Nephron progenitor cell (in vitro differentiated cells): ENCODE measurements around the gene GSTA4.
A peak's percentile ranks its signal among the peaks of the same experiment; 100 is the strongest.

Experiments
- DNase-seq: peaks from one replicate; pipeline ENCODE4 v3.0.0; 2021
- H3K27ac Mint-ChIP-seq: 2 replicates; pipeline ENCODE4 v1.8.0; 2021; ENCODE audit warnings: mild to moderate bottlenecking, moderate library complexity, mixed read lengths
- H3K27me3 Mint-ChIP-seq: 2 replicates; pipeline ENCODE4 v1.8.0; 2021; ENCODE audit warnings: mild to moderate bottlenecking, low read depth, mixed read lengths; ENCODE audit not compliant: poor library complexity
- H3K36me3 Mint-ChIP-seq: 2 replicates; pipeline ENCODE4 v1.8.0; 2021; ENCODE audit warnings: low read depth, mixed read lengths
- H3K4me1 Mint-ChIP-seq: 2 replicates; pipeline ENCODE4 v1.8.0; 2021; ENCODE audit warnings: mixed read lengths
- H3K4me3 Mint-ChIP-seq: 2 replicates; pipeline ENCODE4 v1.8.0; 2021; ENCODE audit warnings: mild to moderate bottlenecking, moderate library complexity, mixed read lengths
- H3K9me3 Mint-ChIP-seq: 2 replicates; pipeline ENCODE4 v1.8.0; 2021; ENCODE audit warnings: mild to moderate bottlenecking, moderate library complexity, mixed read lengths
- CTCF ChIP-seq: fragments of 200-600 bp; sonication (generic); IDR thresholded peaks from 2 replicates; pipeline ENCODE4 v1.5.0; 2021; ENCODE audit warnings: antibody characterized with exemption

Gene GSTA4

GRCh38 chr6:53020005-53020744 is 25.1 kb upstream of the GSTA4 start:
- Mint-ChIP-seq H3K27ac (no peak overlapping the region), H3K36me3 (peaks cover 44% of the 10 kb centered on the region)
- DNase-seq, result no peak

DNA sequence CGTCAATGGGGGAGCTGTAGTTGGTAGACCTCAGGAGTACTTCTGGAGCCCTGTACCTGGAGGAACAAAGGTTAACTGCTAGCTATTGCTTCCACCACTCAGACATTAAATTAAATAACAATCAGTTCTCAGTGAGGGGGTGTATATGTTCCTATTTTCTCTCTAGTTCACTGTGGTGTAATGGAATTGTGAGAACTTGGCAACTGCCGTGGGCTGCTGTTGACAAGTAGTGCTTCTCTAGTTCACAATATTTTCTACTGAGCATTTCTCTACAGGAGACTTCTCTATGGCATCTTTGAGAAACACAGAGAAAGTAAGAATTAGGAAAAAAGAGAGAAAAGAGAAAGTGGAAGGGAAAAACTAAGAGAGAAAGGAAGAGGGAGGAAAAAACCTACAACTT is 23.4 kb upstream of the GSTA4 start:
- no peak for DNase-seq
- Mint-ChIP-seq H3K27me3 (no peaks in the 10 kb centered on the region), H3K4me3 (no peak overlapping the region), H3K4me1 (peaks cover 7% of the 10 kb centered on the region), H3K36me3 (peaks cover 55% of the 10 kb centered on the region), H3K27ac (no peak overlapping the region), H3K9me3 (no peaks in the 10 kb centered on the region)
- TF ChIP-seq CTCF, result no peak

More at GRCh38 chr6:53020005-53020744, 25.1 kb upstream of the GSTA4 start:
- Mint-ChIP-seq H3K27me3 (no peaks in the 10 kb centered on the region), H3K4me3 (no peak overlapping the region), H3K9me3 (no peaks in the 10 kb centered on the region), H3K4me1 (peaks cover 7% of the 10 kb centered on the region)
- no peak for TF ChIP-seq CTCF

DNA sequence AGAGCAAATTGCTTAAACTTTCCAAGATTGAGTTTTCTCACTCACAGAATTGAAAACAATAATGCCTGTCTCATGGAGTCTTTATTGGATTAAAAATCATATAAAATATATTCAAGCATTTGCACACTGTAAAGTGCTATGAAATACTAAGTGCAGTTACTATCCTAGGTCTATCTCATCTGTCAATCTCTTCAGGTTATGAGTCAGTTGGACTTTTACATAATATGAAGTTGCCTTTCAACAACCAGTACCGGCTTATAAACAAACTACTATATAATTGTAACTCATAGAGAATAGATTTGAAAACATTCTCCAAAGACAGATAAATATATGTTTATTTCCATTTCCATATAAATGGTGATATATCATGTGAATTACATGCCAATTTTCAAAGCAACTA is 20.4 kb upstream of the GSTA4 start:
- no peak for DNase-seq
- no peak overlapping the region for H3K27ac Mint-ChIP-seq
- peaks cover 19% of the 10 kb centered on the region for H3K4me1 Mint-ChIP-seq
- no peaks in the 10 kb centered on the region for H3K9me3 Mint-ChIP-seq
- TF ChIP-seq CTCF, result no peak
- H3K36me3 Mint-ChIP-seq, result peaks cover 72% of the 10 kb centered on the region
- no peaks in the 10 kb centered on the region for H3K27me3 Mint-ChIP-seq
- H3K4me3 Mint-ChIP-seq, result no peak overlapping the region

DNA sequence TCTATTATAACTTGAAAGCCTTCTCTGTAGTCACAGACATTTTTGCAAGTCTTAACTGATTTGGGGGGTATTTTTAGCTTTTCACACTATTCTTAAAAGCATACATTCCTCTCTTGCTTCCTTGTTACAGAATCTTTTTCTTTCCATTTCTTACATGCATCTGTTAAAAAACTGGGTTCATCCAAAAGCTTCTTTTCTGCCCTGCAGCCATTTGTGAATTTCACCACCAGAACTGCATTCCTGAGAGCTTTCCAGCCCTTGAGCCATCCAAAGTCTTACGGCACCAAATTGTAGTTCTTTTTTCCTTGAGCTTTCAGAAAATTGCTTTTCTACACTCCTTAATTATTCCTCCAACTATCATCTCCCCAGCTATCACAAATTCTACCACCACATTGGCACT is 19.7 kb upstream of the GSTA4 start:
- Mint-ChIP-seq H3K4me1 (peaks cover 26% of the 10 kb centered on the region), H3K27ac (no peak overlapping the region), H3K4me3 (no peak overlapping the region), H3K36me3 (peaks cover 79% of the 10 kb centered on the region), H3K27me3 (no peaks in the 10 kb centered on the region), H3K9me3 (no peaks in the 10 kb centered on the region)
- no peak for DNase-seq
- no peak for TF ChIP-seq CTCF

DNA sequence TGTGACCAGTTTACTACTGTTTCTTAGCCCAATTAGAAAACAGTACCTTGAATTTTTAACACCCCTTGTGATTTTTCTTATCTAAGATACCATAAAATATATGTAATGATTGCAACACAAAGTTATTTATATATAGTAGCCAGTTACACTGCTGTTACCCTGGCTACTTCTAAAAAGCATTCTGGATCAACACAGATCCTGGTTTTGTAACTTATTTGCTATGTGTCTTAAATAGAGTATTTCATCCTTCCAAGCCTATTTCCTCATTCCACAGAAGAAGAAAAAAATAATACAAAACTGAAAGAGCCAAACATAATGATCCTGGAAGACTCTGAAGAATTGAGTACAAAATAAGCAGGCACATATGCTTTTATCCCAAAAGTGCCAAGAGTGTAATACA is 19.0 kb upstream of the GSTA4 start:
- TF ChIP-seq CTCF, result no peak
- Mint-ChIP-seq H3K4me1 (peaks cover 27% of the 10 kb centered on the region), H3K36me3 (peaks cover 86% of the 10 kb centered on the region), H3K4me3 (no peak overlapping the region), H3K27ac (no peak overlapping the region), H3K27me3 (no peaks in the 10 kb centered on the region), H3K9me3 (no peaks in the 10 kb centered on the region)
- no peak for DNase-seq

- no peak for DNase-seq
- Mint-ChIP-seq H3K27ac (peak overlapping the region; percentile 83), H3K4me3 (no peak overlapping the region), H3K4me1 (peaks cover 19% of the 10 kb centered on the region), H3K27me3 (no peaks in the 10 kb centered on the region), H3K9me3 (no peaks in the 10 kb centered on the region), H3K36me3 (peaks cover 84% of the 10 kb centered on the region)
- no peak for TF ChIP-seq CTCF
Observed at GRCh38 chr6:53011979-53012378, 16.9 kb upstream of the GSTA4 start.
